Common myeloid progenitor, CD34-positive (primary cell): ENCODE measurements around the gene FOXO1.

ENCODE experiments used
- CTCF ChIA-PET: fragments of 350-600 bp; sonication (Branson Sonifier 250); formaldehyde crosslinking; loops from one replicate; lab custom pipeline; 2021; ENCODE audit warnings: antibody characterized with exemption; lab: Charles Lee
- POLR2A ChIA-PET: fragments of 350-600 bp; sonication (Branson Sonifier 250); formaldehyde crosslinking; loops from one replicate; lab custom pipeline; 2021; ENCODE audit warnings: antibody characterized with exemption; lab: Charles Lee
- DNase-seq, 3 donors: peaks; one replicate each; pipeline versions ENCODE4 v3.0.0 to v3.0.0-alpha.2; 2013
- H3K27ac ChIP-seq, 2 experiments: 1 replicate in 1 of 2; 2 replicates in 1 of 2; pipeline ENCODE4 v1.7.0; 2013; ENCODE audit warnings: inconsistent platforms in 2 of 2, low read length in 2 of 2, mild to moderate bottlenecking in 2 of 2, low read depth in 1 of 2, moderate library complexity in 1 of 2; ENCODE audit not compliant: severe bottlenecking in 2 of 2, insufficient read depth in 1 of 2, poor library complexity in 1 of 2
- H3K27me3 ChIP-seq, 5 experiments: replicated peaks in 2 of 5; 1 replicate in 3 of 5; 2 replicates in 2 of 5; pipeline versions ENCODE4 v1.6.1 to v1.7.0; 2013; ENCODE audit warnings: low read length in 4 of 5, mild to moderate bottlenecking in 2 of 5, moderate library complexity in 2 of 5, inconsistent platforms in 1 of 5; ENCODE audit not compliant: insufficient read depth in 5 of 5, control insufficient read depth in 4 of 5
- H3K36me3 ChIP-seq, 4 experiments: 1 replicate in 2 of 4; 2 replicates in 2 of 4; pipeline versions ENCODE4 v1.6.1 to v1.7.0; 2013; ENCODE audit warnings: low read length in 3 of 4, control low read depth in 1 of 4, mild to moderate bottlenecking in 1 of 4; ENCODE audit not compliant: control insufficient read depth in 4 of 4, insufficient read depth in 4 of 4
- H3K4me1 ChIP-seq, 4 experiments: 1 replicate in 3 of 4; 2 replicates in 1 of 4; pipeline versions ENCODE4 v1.6.1 to v1.7.1; 2013; ENCODE audit warnings: low read length in 3 of 4, mild to moderate bottlenecking in 3 of 4, control low read depth in 1 of 4, inconsistent platforms in 1 of 4, moderate library complexity in 1 of 4; ENCODE audit not compliant: control insufficient read depth in 4 of 4, insufficient read depth in 4 of 4; ENCODE audit errors: control extremely low read depth in 1 of 4
- H3K4me3 ChIP-seq, 7 experiments: 1 replicate in 4 of 7; 2 replicates in 3 of 7; pipeline versions ENCODE4 v1.5.1 to v1.7.0; 2013; ENCODE audit warnings: mild to moderate bottlenecking in 7 of 7, low read length in 6 of 7, moderate library complexity in 6 of 7, inconsistent platforms in 2 of 7, low read depth in 2 of 7, control low read depth in 1 of 7; ENCODE audit not compliant: insufficient read depth in 4 of 7, control insufficient read depth in 1 of 7; ENCODE audit errors: extremely low read depth in 1 of 7
- H3K9me3 ChIP-seq, 5 experiments: 1 replicate in 4 of 5; 2 replicates in 1 of 5; pipeline versions ENCODE4 v1.6.1 to v1.7.1; 2013; ENCODE audit warnings: low read length in 4 of 5, mild to moderate bottlenecking in 2 of 5, inconsistent platforms in 1 of 5, low read depth in 1 of 5, moderate library complexity in 1 of 5; ENCODE audit not compliant: control insufficient read depth in 4 of 5, insufficient read depth in 2 of 5; ENCODE audit errors: control extremely low read depth in 1 of 5
- WGBS: methylation state at CpG from one replicate; pipeline ENCODE4 v1.1.5; 2013; ENCODE audit not compliant: insufficient coverage; 5-methylcytosine and 5-hydroxymethylcytosine counted together

The FOXO1 gene

GRCh38 chr13:40682449-40683240, 16.2 kb upstream of the FOXO1 start:
- ChIA-PET POLR2A (interaction anchor here (0.6 kb wide), 1 partner anchor 1645 kb away, joined by 3 read pairs; the partner anchor contains the start of gene PROSER1), CTCF (interaction anchor here (0.7 to 7.6 kb wide), 33 partner anchors 10 to 1630 kb away, joined by 3 to 56 read pairs (median 3); no protein-coding TSS in a partner anchor)
- H3K36me3 ChIP-seq: no peaks in the 10 kb centered on the region
- H3K27me3 ChIP-seq: no peaks in the 10 kb centered on the region
- no peak overlapping the region for H3K27ac ChIP-seq
- WGBS: 66% methylated on average over 4 of the region's 11 CpGs
- peaks cover 3 to 26% (median 16%) of the 10 kb centered on the region in 4 experiments for H3K4me1 ChIP-seq
- H3K9me3 ChIP-seq: no peaks in the 10 kb centered on the region
- peak overlapping the region in 1 of 7 experiments; percentile 48 for H3K4me3 ChIP-seq
- DNase-seq: peak in 2 of 3 donors; percentile 56

- no peaks in the 10 kb centered on the region for H3K36me3 ChIP-seq
- peaks cover 4 to 26% (median 16%) of the 10 kb centered on the region in 4 experiments for H3K4me1 ChIP-seq
- DNase-seq: peak; percentile 88 to 98 (median 97)
- no peak overlapping the region for H3K27ac ChIP-seq
- no peaks in the 10 kb centered on the region for H3K27me3 ChIP-seq
- ChIA-PET CTCF (interaction anchor here (0.5 to 7.6 kb wide), 25 partner anchors 9 to 1629 kb away, joined by 3 to 56 read pairs (median 3); no protein-coding TSS in a partner anchor), POLR2A (interaction anchor here (0.6 to 1.3 kb wide), 2 partner anchors 9 to 463 kb away, joined by 3 read pairs; no protein-coding TSS in a partner anchor)
- H3K9me3 ChIP-seq: no peaks in the 10 kb centered on the region
- whole genome bisulfite sequencing: 0% methylated on average over 7 of the region's 7 CpGs
- H3K4me3 ChIP-seq: peak overlapping the region in 4 of 7 experiments; percentile 10 to 47 (median 28)
Measured at GRCh38 chr13:40681341-40682146, 15.1 kb upstream of the FOXO1 start.

GRCh38 chr13:40680659-40681323, 14.3 kb upstream of the FOXO1 start:
- Histone ChIP-seq H3K4me3 (peak overlapping the region in 3 of 7 experiments; percentile 26 to 44 (median 42)), H3K27me3 (no peaks in the 10 kb centered on the region), H3K4me1 (peaks cover 7 to 31% (median 16%) of the 10 kb centered on the region in 4 experiments), H3K9me3 (no peaks in the 10 kb centered on the region), H3K27ac (no peak overlapping the region), H3K36me3 (no peaks in the 10 kb centered on the region)
- peak in 1 of 3 donors; percentile 27 for DNase-seq
- 58% methylated on average over 3 of the region's 7 CpGs for WGBS
- ChIA-PET CTCF (interaction anchor here (0.5 to 7.6 kb wide), 11 partner anchors 8 to 897 kb away, joined by 3 to 56 read pairs (median 4); no protein-coding TSS in a partner anchor), POLR2A (interaction anchor here (1.3 kb wide), 1 partner anchor 8 kb away, joined by 3 read pairs; no protein-coding TSS in a partner anchor)

GRCh38 chr13:40679480-40679985, 13.1 kb upstream of the FOXO1 start:
- DNase-seq: no peak
- H3K4me3 ChIP-seq: no peak overlapping the region
- H3K27me3 ChIP-seq: no peaks in the 10 kb centered on the region
- no peak overlapping the region for H3K27ac ChIP-seq
- H3K36me3 ChIP-seq: no peaks in the 10 kb centered on the region
- ChIA-PET CTCF (interaction anchor here (1.6 to 7.6 kb wide), 4 partner anchors 11 to 896 kb away, joined by 4 to 56 read pairs (median 16); no protein-coding TSS in a partner anchor), POLR2A (no interaction called here)
- peaks cover 7 to 31% (median 16%) of the 10 kb centered on the region in 4 experiments for H3K4me1 ChIP-seq
- 92% methylated on average over 4 of the region's 6 CpGs for WGBS
- no peaks in the 10 kb centered on the region for H3K9me3 ChIP-seq

GRCh38 chr13:40677064-40677463, 10.6 kb upstream of the FOXO1 start:
- H3K27me3 ChIP-seq: no peaks in the 10 kb centered on the region
- ChIA-PET CTCF (interaction anchor here (7.6 kb wide), 1 partner anchor 8 kb away, joined by 56 read pairs; no protein-coding TSS in a partner anchor), POLR2A (no interaction called here)
- WGBS: no CpG with 5 or more reads among the region's 4 CpGs
- peaks cover 12 to 33% (median 17%) of the 10 kb centered on the region in 4 experiments for H3K4me1 ChIP-seq
- no peak overlapping the region for H3K27ac ChIP-seq
- H3K9me3 ChIP-seq: no peaks in the 10 kb centered on the region
- no peak for DNase-seq
- H3K4me3 ChIP-seq: no peak overlapping the region
- no peaks in the 10 kb centered on the region for H3K36me3 ChIP-seq

- ChIA-PET POLR2A (interaction anchor here (0.6 kb wide), 1 partner anchor 78 kb away, joined by 3 read pairs; no protein-coding TSS in a partner anchor), CTCF (no interaction called here)
- WGBS: no CpG with 5 or more reads among the region's 2 CpGs
- Histone ChIP-seq H3K4me3 (no peak overlapping the region), H3K36me3 (no peaks in the 10 kb centered on the region), H3K27me3 (no peaks in the 10 kb centered on the region), H3K4me1 (peaks cover 2 to 23% (median 10%) of the 10 kb centered on the region in 4 experiments), H3K27ac (no peak overlapping the region), H3K9me3 (no peaks in the 10 kb centered on the region)
- peak in 2 of 3 donors; percentile 38 to 59 for DNase-seq
Measured at GRCh38 chr13:40676007-40676406, 9.6 kb upstream of the FOXO1 start.
